Thyroid gland (tissue), 4 donors: Measurements from ENCODE around the gene MINK1.
"Not testable (repeated sequence)": the region's sequence is repeated elsewhere in the genome, so short reads cannot be mapped to it uniquely, and the experiment has no call there.

Experiments
- CTCF ChIP-seq, 6 experiments: fragments of 200-600 bp in 3 of 6; fragments of 450-650 bp in 3 of 6; sonication (generic) in 3 of 6; IDR thresholded peaks; one replicate each; pipeline ENCODE4 v1.5.1; 2016 to 2019; ENCODE audit warnings: antibody characterized with exemption in 6 of 6, mild to moderate bottlenecking in 2 of 6, inconsistent platforms in 1 of 6, moderate library complexity in 1 of 6
- POLR2A ChIP-seq, 2 donors: fragments of 450-650 bp; IDR thresholded peaks; one replicate each; pipeline ENCODE4 v1.6.1; 2017; ENCODE audit warnings: antibody characterized with exemption in 2 of 2, mild to moderate bottlenecking in 2 of 2, moderate library complexity in 1 of 2

- TF ChIP-seq CTCF, POLR2A (IDR thresholded peaks at IDR 0.05): not testable (repeated sequence)
These were observed 337 bp upstream of the MINK1 start for GRCh38 chr17:4832829-4833177.
